A549 (cell line): ENCODE data around the gene CCDC38. TPM values are rescaled to one million over a fixed set of nuclear protein-coding genes. Genes with fewer than 3 reads are reported as not detected.
A peak's percentile ranks its signal among the peaks of the same experiment; 100 is the strongest.

Experiments
- ATAC-seq, 2 experiments: fragments of 200-7000 bp in 1 of 2; fragments of >200 bp in 1 of 2; cut with Nextera tagmentation in 1 of 2; cut with Tn5 transposase in 1 of 2; 3 replicates each; pipeline versions ENCODE4 v1.8.0 to v1.9.1; 2018 to 2020; ENCODE audit warnings: mild to moderate bottlenecking in 1 of 2, moderate library complexity in 1 of 2
- CTCF ChIA-PET: fragments of 300-600 bp; sonication (Branson Sonifier 250); formaldehyde crosslinking; extraction: SDS; loops from one replicate; lab custom pipeline; 2021; ENCODE audit warnings: antibody characterized with exemption, inconsistent platforms; lab: Yijun Ruan, JAX
- POLR2A ChIA-PET: fragments of 350-600 bp; formaldehyde crosslinking; extraction: SDS; loops from one replicate; lab custom pipeline; 2021; ENCODE audit warnings: antibody characterized with exemption, inconsistent platforms; lab: Yijun Ruan, JAX
- DNase-seq, 2 experiments: peaks; one replicate each; pipeline versions ENCODE4 v3.0.0 to v3.0.0-alpha.2; 2011 to 2016; ENCODE audit warnings: low read depth in 1 of 2, low spot score in 1 of 2
- FAIRE-seq: peaks from 2 replicates; lab custom pipeline; 2011; peaks lifted over from hg19 to GRCh38; lab: Jason Lieb, UNC
- H3K27ac ChIP-seq, 2 experiments: fragments of >200 bp; sonication (Bioruptor Twin); formaldehyde crosslinking; 3 replicates each; pipeline ENCODE4 v1.5.1; 2016 to 2017
- H3K4me1 ChIP-seq: fragments of >200 bp; sonication (Bioruptor Twin); formaldehyde crosslinking; 3 replicates; pipeline ENCODE4 v1.6.1; 2016
- H3K4me2 ChIP-seq: fragments of >200 bp; sonication (Bioruptor Twin); formaldehyde crosslinking; 3 replicates; pipeline ENCODE4 v1.6.1; 2016
- H3K4me3 ChIP-seq: fragments of >200 bp; sonication (Bioruptor Twin); formaldehyde crosslinking; 3 replicates; pipeline ENCODE4 v1.5.1; 2016
- H3K9me3 ChIP-seq: fragments of >200 bp; sonication (Bioruptor Twin); formaldehyde crosslinking; 3 replicates; pipeline ENCODE4 v1.6.1; 2016
- CEBPB ChIP-seq, 2 experiments: fragments of >200 bp in 1 of 2; sonication (Bioruptor Twin) in 1 of 2; formaldehyde crosslinking in 1 of 2; IDR thresholded peaks; 2 replicates each; pipeline ENCODE4 v1.6.1; 2012 to 2016
- CHD4 ChIP-seq: fragments of 200-600 bp; sonication (generic); IDR thresholded peaks from 2 replicates; pipeline ENCODE4 v1.6.1; 2016; ENCODE audit warnings: antibody characterized with exemption, mild to moderate bottlenecking, borderline replicate concordance
- HOXB5 ChIP-seq: fragments of 250-450 bp; sonication (Bioruptor Pico); IDR thresholded peaks from 2 replicates; pipeline ENCODE4 v1.5.0; 2020; ENCODE audit warnings: mild to moderate bottlenecking, moderate library complexity
- JUN ChIP-seq, 2 experiments: fragments of >200 bp; sonication (Bioruptor Twin); formaldehyde crosslinking; IDR thresholded peaks; 2 replicates in 1 of 2; 3 replicates in 1 of 2; pipeline ENCODE4 v1.6.1; 2016 to 2017
- MAZ ChIP-seq: fragments of 150-350 bp; IDR thresholded peaks from 2 replicates; pipeline ENCODE4 v1.6.1; 2014; ENCODE audit warnings: antibody characterized with exemption, low read depth, low read length, borderline replicate concordance
- NR3C1 ChIP-seq: fragments of >200 bp; sonication (Bioruptor Twin); formaldehyde crosslinking; IDR thresholded peaks from 3 replicates; pipeline ENCODE4 v1.6.1; 2017
- PBX3 ChIP-seq: IDR thresholded peaks from 2 replicates; pipeline ENCODE4 v1.6.1; 2012
- PHF8 ChIP-seq: fragments of 200-600 bp; sonication (generic); IDR thresholded peaks from 2 replicates; pipeline ENCODE4 v1.6.1; 2016; ENCODE audit warnings: low read depth, mild to moderate bottlenecking, antibody characterized with exemption, moderate library complexity, borderline replicate concordance
- POLR2A ChIP-seq: IDR thresholded peaks from 2 replicates; pipeline ENCODE4 v1.6.1; 2012; ENCODE audit warnings: mild to moderate bottlenecking, low read length
- RARB ChIP-seq: fragments of 250-450 bp; sonication (Bioruptor Pico); IDR thresholded peaks from 2 replicates; pipeline ENCODE4 v1.8.0; 2021; ENCODE audit warnings: mild to moderate bottlenecking, moderate library complexity
- SMC3 ChIP-seq: fragments of >200 bp; sonication (Bioruptor Twin); formaldehyde crosslinking; IDR thresholded peaks from 3 replicates; pipeline ENCODE4 v1.6.1; 2018; ENCODE audit warnings: inconsistent platforms
- TP53 ChIP-seq: fragments of 250-450 bp; sonication (Bioruptor Pico); IDR thresholded peaks from 2 replicates; pipeline ENCODE4 v1.5.0; 2021; ENCODE audit warnings: mild to moderate bottlenecking, moderate library complexity
- USF2 ChIP-seq: fragments of 450-650 bp; IDR thresholded peaks from 2 replicates; pipeline ENCODE4 v1.6.1; 2014; ENCODE audit warnings: antibody characterized with exemption
- ZSCAN20 ChIP-seq: fragments of 250-450 bp; sonication (Bioruptor Pico); IDR thresholded peaks from 2 replicates; pipeline ENCODE4 v1.8.0; 2022; ENCODE audit warnings: mild to moderate bottlenecking, moderate library complexity
- WGBS: methylation state at CpG from one replicate; pipeline ENCODE4 v1.1.6; 2017; ENCODE audit errors: missing lambda C conversion rate; 5-methylcytosine and 5-hydroxymethylcytosine counted together
- polyA minus RNA-seq: library from RNA; depleted of rRNA, polyadenylated mRNA; stranded (reverse); fragments of >200 nt; gene quantifications from 2 replicates; pipeline ENCODE4 v1.2.3, GENCODE V29; 2011; rRNA and poly(A)+ RNA removed
- polyA plus RNA-seq, 4 experiments: library from polyadenylated mRNA; depleted of rRNA in 3 of 4; stranded (reverse); fragments of >200 nt; fragmentation: RNase III in 1 of 4; extraction: RNeasy Plus Mini Kit Qiagen cat#74134 plus additional on column Dnase treatment in 1 of 4; gene quantifications; 2 replicates in 3 of 4; 3 replicates in 1 of 4; pipeline ENCODE4 v1.2.3, GENCODE V29; 2011 to 2017
- TF ChIP-seq, protein P1 (sequence below): fragments of 250-450 bp; sonication (Bioruptor Pico); IDR thresholded peaks from 2 replicates; pipeline ENCODE4 v1.5.0; 2020; ENCODE audit warnings: low read depth, mild to moderate bottlenecking, moderate library complexity
- TF ChIP-seq, protein P2 (sequence below): fragments of 150-350 bp; IDR thresholded peaks from 2 replicates; pipeline ENCODE4 v1.6.1; 2014; ENCODE audit warnings: low read depth, mild to moderate bottlenecking, low read length
- TF ChIP-seq, protein P3 (sequence below): fragments of >200 bp; sonication (Bioruptor Twin); formaldehyde crosslinking; IDR thresholded peaks from 3 replicates; pipeline ENCODE4 v1.6.1; 2016
- TF ChIP-seq, protein P4 (sequence below): IDR thresholded peaks from 2 replicates; pipeline ENCODE4 v1.6.1; 2012
- TF ChIP-seq, protein P5 (sequence below): IDR thresholded peaks from 2 replicates; pipeline ENCODE4 v1.6.1; 2012; ENCODE audit warnings: low read depth, borderline replicate concordance
- TF ChIP-seq, protein P6 (sequence below): fragments of 250-450 bp; sonication (Bioruptor Pico); IDR thresholded peaks from 2 replicates; pipeline ENCODE4 v1.5.0; 2021; ENCODE audit warnings: mild to moderate bottlenecking, moderate library complexity, borderline replicate concordance

Gene CCDC38
- polyA plus RNA-seq (2011; rRNA removed) = 0.37 and 0.41 TPM in 2 replicates
- 0.07 and 0.08 TPM in 2 replicates for polyA plus RNA-seq (2012; cell fraction: cytosol; rRNA removed)
- 0.04 and 0.06 TPM in 2 replicates for polyA plus RNA-seq (2012; cell fraction: nucleus; rRNA removed)
- 0.18 to 0.28 TPM (median 0.24 TPM) in 3 replicates for polyA plus RNA-seq (2017; fragmentation: RNase III; extraction: RNeasy Plus Mini Kit Qiagen cat#74134 plus additional on column Dnase treatment)
- polyA minus RNA-seq = 0.12 and 0.19 TPM in 2 replicates

DNA sequence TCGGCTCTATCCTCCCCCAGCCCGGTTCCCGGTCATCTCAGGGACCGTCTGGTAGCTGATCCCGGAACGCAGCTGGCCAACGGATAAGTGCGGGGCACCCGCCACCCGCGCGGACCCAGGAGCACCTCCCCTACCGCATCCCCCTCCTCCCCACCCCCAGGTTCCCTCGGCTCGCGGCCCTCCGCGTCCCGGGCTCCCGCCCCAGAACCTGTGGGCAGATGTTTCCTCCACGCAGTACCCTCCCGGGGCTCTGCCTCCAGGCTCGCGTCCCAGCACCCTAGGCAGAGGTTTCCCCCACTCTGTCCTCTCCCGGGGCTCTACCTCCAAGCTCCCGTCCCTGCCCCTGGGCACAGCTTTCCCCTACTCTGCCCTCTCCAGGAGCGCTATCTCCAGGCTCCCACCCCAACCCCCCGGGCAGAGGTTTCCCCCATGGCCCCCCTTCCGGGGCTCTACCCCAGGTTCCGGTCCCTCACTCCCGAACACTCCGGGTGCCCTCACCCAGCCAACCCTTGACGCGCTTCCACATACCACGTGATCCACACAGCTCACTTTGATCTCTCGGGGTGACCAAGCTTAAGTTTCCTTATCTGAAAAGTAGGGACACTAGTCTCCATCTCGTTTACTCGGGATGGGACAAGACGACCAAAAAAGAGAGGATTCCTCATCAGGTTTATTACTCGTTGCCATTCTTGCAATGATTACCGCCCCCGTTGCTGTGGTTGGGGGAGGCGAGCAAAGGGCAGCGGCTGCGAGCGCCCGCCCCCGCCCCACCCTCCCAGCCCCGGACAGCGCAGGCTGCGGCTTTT, at the start of gene CCDC38:
CCDC38 (minus strand) TSS at position 91 of the 806 bp plus-strand sequence. CDS start 6,105 bp downstream, outside the sequence.
- Histone ChIP-seq H3K4me1 (peaks cover 25% of the 10 kb centered on the region), H3K4me2 (peak within 1 kb of the TSS; percentile 99), H3K27ac (peak within 1 kb of the TSS; percentile 96 to 99), H3K9me3 (no peaks in the 10 kb centered on the region), H3K4me3 (peak within 1 kb of the TSS; percentile 82)
- ChIA-PET CTCF (interaction anchor here (0.7 to 6.7 kb wide), 9 partner anchors 8 to 360 kb away, joined by 3 to 46 read pairs (median 6); no protein-coding TSS in a partner anchor), POLR2A (interaction anchor here (0.5 to 2.3 kb wide), 17 partner anchors 11 to 469 kb away, joined by 3 to 28 read pairs (median 5); partner anchors contain the start of genes CDK17, LTA4H, METAP2 and SNRPF)
- DNase-seq = peak; percentile 93 to 99
- TF ChIP-seq RARB (CRISPR knock-in tag) = no peak
- TF ChIP-seq HOXB5 (CRISPR knock-in tag) = no peak
- TF ChIP-seq POLR2A = peak; percentile 79
- TF ChIP-seq, protein P1, sequence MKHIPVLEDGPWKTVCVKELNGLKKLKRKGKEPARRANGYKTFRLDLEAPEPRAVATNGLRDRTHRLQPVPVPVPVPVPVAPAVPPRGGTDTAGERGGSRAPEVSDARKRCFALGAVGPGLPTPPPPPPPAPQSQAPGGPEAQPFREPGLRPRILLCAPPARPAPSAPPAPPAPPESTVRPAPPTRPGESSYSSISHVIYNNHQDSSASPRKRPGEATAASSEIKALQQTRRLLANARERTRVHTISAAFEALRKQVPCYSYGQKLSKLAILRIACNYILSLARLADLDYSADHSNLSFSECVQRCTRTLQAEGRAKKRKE (CRISPR knock-in tag) = no peak
- TF ChIP-seq CEBPB (IDR thresholded peaks at IDR 0.05) = peak in 1 of 2 experiments; percentile 18; a peak in 1 of 4 replicates
- TF ChIP-seq, protein P2, sequence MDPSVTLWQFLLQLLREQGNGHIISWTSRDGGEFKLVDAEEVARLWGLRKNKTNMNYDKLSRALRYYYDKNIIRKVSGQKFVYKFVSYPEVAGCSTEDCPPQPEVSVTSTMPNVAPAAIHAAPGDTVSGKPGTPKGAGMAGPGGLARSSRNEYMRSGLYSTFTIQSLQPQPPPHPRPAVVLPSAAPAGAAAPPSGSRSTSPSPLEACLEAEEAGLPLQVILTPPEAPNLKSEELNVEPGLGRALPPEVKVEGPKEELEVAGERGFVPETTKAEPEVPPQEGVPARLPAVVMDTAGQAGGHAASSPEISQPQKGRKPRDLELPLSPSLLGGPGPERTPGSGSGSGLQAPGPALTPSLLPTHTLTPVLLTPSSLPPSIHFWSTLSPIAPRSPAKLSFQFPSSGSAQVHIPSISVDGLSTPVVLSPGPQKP = no peak
- peak; percentile 60; the same call in 1 of the 2 replicates for TF ChIP-seq MAZ
- peak; percentile 77 to 91; a peak in 4 of 5 replicates for TF ChIP-seq JUN (IDR thresholded peaks at IDR 0.05)
- TF ChIP-seq CHD4 = no peak
- no peak for TF ChIP-seq ZSCAN20
- TF ChIP-seq, protein P3, sequence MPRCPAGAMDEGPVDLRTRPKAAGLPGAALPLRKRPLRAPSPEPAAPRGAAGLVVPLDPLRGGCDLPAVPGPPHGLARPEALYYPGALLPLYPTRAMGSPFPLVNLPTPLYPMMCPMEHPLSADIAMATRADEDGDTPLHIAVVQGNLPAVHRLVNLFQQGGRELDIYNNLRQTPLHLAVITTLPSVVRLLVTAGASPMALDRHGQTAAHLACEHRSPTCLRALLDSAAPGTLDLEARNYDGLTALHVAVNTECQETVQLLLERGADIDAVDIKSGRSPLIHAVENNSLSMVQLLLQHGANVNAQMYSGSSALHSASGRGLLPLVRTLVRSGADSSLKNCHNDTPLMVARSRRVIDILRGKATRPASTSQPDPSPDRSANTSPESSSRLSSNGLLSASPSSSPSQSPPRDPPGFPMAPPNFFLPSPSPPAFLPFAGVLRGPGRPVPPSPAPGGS = peak; percentile 67; the same call in 2 of the 3 replicates
- TF ChIP-seq, protein P4, sequence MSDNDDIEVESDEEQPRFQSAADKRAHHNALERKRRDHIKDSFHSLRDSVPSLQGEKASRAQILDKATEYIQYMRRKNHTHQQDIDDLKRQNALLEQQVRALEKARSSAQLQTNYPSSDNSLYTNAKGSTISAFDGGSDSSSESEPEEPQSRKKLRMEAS = peak; percentile 55; the same call in 1 of the 2 replicates
- no peak for TF ChIP-seq NR3C1
- TF ChIP-seq, protein P5, sequence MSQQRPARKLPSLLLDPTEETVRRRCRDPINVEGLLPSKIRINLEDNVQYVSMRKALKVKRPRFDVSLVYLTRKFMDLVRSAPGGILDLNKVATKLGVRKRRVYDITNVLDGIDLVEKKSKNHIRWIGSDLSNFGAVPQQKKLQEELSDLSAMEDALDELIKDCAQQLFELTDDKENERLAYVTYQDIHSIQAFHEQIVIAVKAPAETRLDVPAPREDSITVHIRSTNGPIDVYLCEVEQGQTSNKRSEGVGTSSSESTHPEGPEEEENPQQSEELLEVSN = peak; percentile 48; the same call in 1 of the 2 replicates
- 0 out of 2 replicates have a peak, but pooled peaks have one; percentile 43 for TF ChIP-seq TP53
- 0 out of 2 replicates have a peak, but pooled peaks have one; percentile 26 for TF ChIP-seq PBX3
- TF ChIP-seq, protein P6, sequence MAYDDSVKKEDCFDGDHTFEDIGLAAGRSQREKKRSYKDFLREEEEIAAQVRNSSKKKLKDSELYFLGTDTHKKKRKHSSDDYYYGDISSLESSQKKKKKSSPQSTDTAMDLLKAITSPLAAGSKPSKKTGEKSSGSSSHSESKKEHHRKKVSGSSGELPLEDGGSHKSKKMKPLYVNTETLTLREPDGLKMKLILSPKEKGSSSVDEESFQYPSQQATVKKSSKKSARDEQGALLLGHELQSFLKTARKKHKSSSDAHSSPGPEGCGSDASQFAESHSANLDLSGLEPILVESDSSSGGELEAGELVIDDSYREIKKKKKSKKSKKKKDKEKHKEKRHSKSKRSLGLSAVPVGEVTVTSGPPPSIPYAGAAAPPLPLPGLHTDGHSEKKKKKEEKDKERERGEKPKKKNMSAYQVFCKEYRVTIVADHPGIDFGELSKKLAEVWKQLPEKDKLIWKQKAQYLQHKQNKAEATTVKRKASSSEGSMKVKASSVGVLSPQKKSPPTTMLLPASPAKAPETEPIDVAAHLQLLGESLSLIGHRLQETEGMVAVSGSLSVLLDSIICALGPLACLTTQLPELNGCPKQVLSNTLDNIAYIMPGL (CRISPR knock-in tag) = peak; percentile 58; the same call in 1 of the 2 replicates
- peak; percentile 92 for TF ChIP-seq USF2
- TF ChIP-seq SMC3 = 0 out of 3 replicates have a peak, but pooled peaks have one; percentile 5
- TF ChIP-seq PHF8 = peak; percentile 84
- FAIRE-seq = no peak
- peak; percentile 95 to 97 for ATAC-seq
- WGBS = 2% methylated on average over 39 of the region's 51 CpGs
